ENCODE results near the gene TNFAIP8L3.

- no peak for TF ChIP-seq CTCF (IDR thresholded peaks at IDR 0.05)
- TF ChIP-seq POLR2A (IDR thresholded peaks at IDR 0.05): no peak
Measured at GRCh38 chr15:51096976-51097375, 2.3 kb upstream of the TNFAIP8L3 start.

Data from Peyer's patch (tissue), 4 donors.